Keratinocyte (primary cell): ENCODE measurements around the gene ABCB9. TPM values are rescaled to one million over a fixed set of nuclear protein-coding genes. Genes with fewer than 3 reads are reported as not detected.

Experiments
- DNase-seq: peaks from one replicate; pipeline ENCODE4 v3.0.0-alpha.2; 2011; ENCODE audit warnings: low read depth, missing footprints, low spot score
- FAIRE-seq: peaks from 2 replicates; lab custom pipeline; 2011; peaks lifted over from hg19 to GRCh38; lab: Jason Lieb, UNC
- H2AFZ ChIP-seq: 2 replicates; pipeline ENCODE4 v1.6.0; 2012; ENCODE audit warnings: low read length, control low read depth, inconsistent platforms; ENCODE audit not compliant: control insufficient read depth
- H3K27ac ChIP-seq: 2 replicates; pipeline ENCODE4 v1.5.1; 2011; ENCODE audit warnings: low read length; ENCODE audit not compliant: control insufficient read depth, insufficient read depth
- H3K27me3 ChIP-seq: 3 replicates; pipeline ENCODE4 v1.6.0; 2011; ENCODE audit warnings: low read length; ENCODE audit not compliant: control insufficient read depth, insufficient read depth; ENCODE audit errors: extremely low read depth
- H3K36me3 ChIP-seq, 2 experiments: 2 replicates in 1 of 2; 3 replicates in 1 of 2; pipeline ENCODE4 v1.5.1; 2011; ENCODE audit warnings: low read length in 2 of 2, mild to moderate bottlenecking in 1 of 2; ENCODE audit not compliant: control insufficient read depth in 2 of 2, insufficient read depth in 2 of 2; ENCODE audit errors: extremely low read depth in 1 of 2
- H3K4me1 ChIP-seq: 3 replicates; pipeline ENCODE4 v1.5.1; 2011; ENCODE audit warnings: low read length; ENCODE audit not compliant: control insufficient read depth, insufficient read depth; ENCODE audit errors: extremely low read depth
- H3K4me2 ChIP-seq: 3 replicates; pipeline ENCODE4 v1.6.0; 2011; ENCODE audit warnings: low read depth, low read length; ENCODE audit not compliant: control insufficient read depth, insufficient read depth; ENCODE audit errors: extremely low read depth
- H3K4me3 ChIP-seq, 3 experiments: fragments of 200-600 bp in 1 of 3; sonication (generic) in 1 of 3; 2 replicates in 2 of 3; 3 replicates in 1 of 3; pipeline ENCODE4 v1.5.1; 2011 to 2016; ENCODE audit warnings: low read length in 3 of 3, mild to moderate bottlenecking in 3 of 3, control low read depth in 2 of 3, inconsistent platforms in 1 of 3, low read depth in 1 of 3, mixed read lengths in 1 of 3, mixed run types in 1 of 3, moderate library complexity in 1 of 3; ENCODE audit not compliant: control insufficient read depth in 2 of 3, insufficient read depth in 2 of 3; ENCODE audit errors: extremely low read depth in 1 of 3
- H3K79me2 ChIP-seq: 2 replicates; pipeline ENCODE4 v1.6.0; 2012; ENCODE audit warnings: low read length; ENCODE audit not compliant: control insufficient read depth, insufficient read depth
- H3K9ac ChIP-seq: 3 replicates; pipeline ENCODE4 v1.6.0; 2011; ENCODE audit warnings: low read length; ENCODE audit not compliant: control insufficient read depth, insufficient read depth; ENCODE audit errors: extremely low read depth
- H3K9me1 ChIP-seq: 3 replicates; pipeline ENCODE4 v1.6.0; 2011; ENCODE audit warnings: low read length; ENCODE audit not compliant: control insufficient read depth, insufficient read depth; ENCODE audit errors: extremely low read depth
- H3K9me3 ChIP-seq: 2 replicates; pipeline ENCODE4 v1.5.1; 2012; ENCODE audit warnings: low read depth, low read length; ENCODE audit not compliant: control insufficient read depth
- H4K20me1 ChIP-seq: 3 replicates; pipeline ENCODE4 v1.6.0; 2011; ENCODE audit warnings: low read length; ENCODE audit not compliant: control insufficient read depth, insufficient read depth; ENCODE audit errors: extremely low read depth
- EZH2 ChIP-seq: IDR thresholded peaks from one replicate; pipeline ENCODE4 v1.6.1; 2012; ENCODE audit warnings: inconsistent platforms, mild to moderate bottlenecking, low read length, moderate library complexity
- dilution Hi-C: fragments of 300-500 bp; cut with MboI; formaldehyde crosslinking; loops from one replicate; pipeline ENCODE4 v1.7.0; 2020; ENCODE audit warnings: low sequenced_read_pairs; ENCODE audit not compliant: extremely low pct_ligation_motif_present
- polyA plus RNA-seq, 5 experiments: library from polyadenylated mRNA; depleted of rRNA in 3 of 5; stranded (reverse) in 3 of 5; stranded (forward) in 1 of 5; unstranded in 1 of 5; fragments of >200 nt; gene quantifications; 1 replicate in 1 of 5; 2 replicates in 3 of 5; 3 replicates in 1 of 5; pipeline versions ENCODE4 v1.2.1 to v1.2.3, GENCODE V29; 2011 to 2012; ENCODE audit warnings: missing spikeins in 2 of 5, low read depth in 1 of 5, low replicate concordance in 1 of 5
- TF ChIP-seq, protein P1 (sequence below), 3 experiments: IDR thresholded peaks in 1 of 3; conservative IDR thresholded peaks in 1 of 3; optimal IDR thresholded peaks in 1 of 3; 2 replicates in 2 of 3; 3 replicates in 1 of 3; pipeline versions ENCODE3 to v1.5.1; 2011; ENCODE audit warnings: low read length in 3 of 3, mild to moderate bottlenecking in 3 of 3, moderate library complexity in 2 of 3, control low read depth in 1 of 3, inconsistent platforms in 1 of 3; ENCODE audit not compliant: insufficient read depth in 2 of 3; ENCODE audit errors: extremely low read depth in 1 of 3

Gene ABCB9
- polyA plus RNA-seq, 1 donor (not counting 4 experiments of a cell fraction or from before 2014, with no cell fraction given): 4.0 TPM

DNA sequence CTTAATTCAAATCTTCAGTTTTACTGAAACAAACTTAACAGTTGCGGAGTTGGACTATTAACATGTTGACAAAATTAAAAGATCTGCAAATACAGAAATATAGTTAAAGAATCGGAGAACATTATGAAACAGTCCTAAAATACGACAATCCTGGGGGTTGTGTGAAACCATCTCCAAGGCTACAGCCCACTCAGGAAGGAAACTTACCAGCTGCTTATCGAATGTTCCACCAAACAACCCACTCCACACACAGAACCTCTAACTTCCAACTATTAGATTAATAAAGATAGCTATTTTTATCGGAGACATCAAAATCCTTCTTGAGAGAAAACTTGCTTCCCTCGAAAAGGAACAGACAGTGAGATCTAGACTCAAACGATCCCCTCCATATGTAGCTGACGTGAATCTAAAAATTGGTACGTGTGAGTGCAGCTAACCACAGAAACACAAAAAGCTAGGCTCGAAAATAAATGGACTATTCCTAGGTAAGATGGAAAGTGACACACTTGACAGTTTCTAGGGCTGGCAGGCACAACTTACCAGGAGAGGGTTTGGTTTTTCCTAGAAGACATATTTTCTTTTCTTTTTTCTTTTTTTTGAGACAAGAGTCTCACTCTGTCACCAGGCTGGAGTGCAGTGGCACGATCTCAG lies 83.2 kb downstream of the ABCB9 start:
- no peak overlapping the region for H3K4me3 ChIP-seq
- H2AFZ ChIP-seq: no peak overlapping the region
- peaks cover 32% of the 10 kb centered on the region for H3K4me1 ChIP-seq
- TF ChIP-seq, protein P1, sequence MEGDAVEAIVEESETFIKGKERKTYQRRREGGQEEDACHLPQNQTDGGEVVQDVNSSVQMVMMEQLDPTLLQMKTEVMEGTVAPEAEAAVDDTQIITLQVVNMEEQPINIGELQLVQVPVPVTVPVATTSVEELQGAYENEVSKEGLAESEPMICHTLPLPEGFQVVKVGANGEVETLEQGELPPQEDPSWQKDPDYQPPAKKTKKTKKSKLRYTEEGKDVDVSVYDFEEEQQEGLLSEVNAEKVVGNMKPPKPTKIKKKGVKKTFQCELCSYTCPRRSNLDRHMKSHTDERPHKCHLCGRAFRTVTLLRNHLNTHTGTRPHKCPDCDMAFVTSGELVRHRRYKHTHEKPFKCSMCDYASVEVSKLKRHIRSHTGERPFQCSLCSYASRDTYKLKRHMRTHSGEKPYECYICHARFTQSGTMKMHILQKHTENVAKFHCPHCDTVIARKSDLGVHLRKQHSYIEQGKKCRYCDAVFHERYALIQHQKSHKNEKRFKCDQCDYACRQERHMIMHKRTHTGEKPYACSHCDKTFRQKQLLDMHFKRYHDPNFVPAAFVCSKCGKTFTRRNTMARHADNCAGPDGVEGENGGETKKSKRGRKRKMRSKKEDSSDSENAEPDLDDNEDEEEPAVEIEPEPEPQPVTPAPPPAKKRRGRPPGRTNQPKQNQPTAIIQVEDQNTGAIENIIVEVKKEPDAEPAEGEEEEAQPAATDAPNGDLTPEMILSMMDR (optimal IDR thresholded peaks at IDR 0.05 in 1 of 3, IDR thresholded peaks at IDR 0.05 in 1 of 3, conservative IDR thresholded peaks at IDR 0.05 in 1 of 3; ENCODE audit: extremely low read depth in 1 of 3, insufficient read depth in 2 of 3, low read length in 3 of 3): no peak
- TF ChIP-seq EZH2: no peak
- FAIRE-seq: no peak
- DNase-seq: no peak
- H3K36me3 ChIP-seq: peaks cover 13 to 22% of the 10 kb centered on the region in 2 experiments
- dilution Hi-C loops: no loop called here
- H3K79me2 ChIP-seq: peaks cover 93% of the 10 kb centered on the region
- H3K9ac ChIP-seq: no peak overlapping the region
- H3K9me3 ChIP-seq: no peaks in the 10 kb centered on the region
- no peak overlapping the region for H3K27ac ChIP-seq
- H4K20me1 ChIP-seq: peaks cover 23% of the 10 kb centered on the region
- peaks cover 2% of the 10 kb centered on the region for H3K9me1 ChIP-seq
- H3K27me3 ChIP-seq: no peaks in the 10 kb centered on the region
- H3K4me2 ChIP-seq: no peak overlapping the region

DNA sequence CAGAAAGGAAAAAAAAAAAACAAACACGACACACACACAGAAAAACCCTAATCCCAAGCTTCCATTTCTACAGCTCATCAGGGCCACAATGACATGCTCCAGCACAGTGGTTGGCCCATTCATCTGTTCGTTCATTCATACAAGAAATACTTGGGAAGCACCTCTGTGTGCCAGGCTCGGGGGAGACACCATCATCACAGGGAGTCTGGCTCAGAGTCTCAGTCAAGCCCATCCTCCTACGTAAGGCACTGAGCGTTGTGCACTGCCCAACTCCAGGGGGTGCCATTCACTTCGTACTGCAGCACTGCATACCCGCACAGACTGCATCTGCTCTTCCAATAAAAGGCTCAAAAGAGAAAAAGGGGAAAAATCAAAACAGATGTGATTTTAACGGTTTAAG lies 85.6 kb downstream of the ABCB9 start:
- no peaks in the 10 kb centered on the region for H3K9me3 ChIP-seq
- peaks cover 8% of the 10 kb centered on the region for H3K9me1 ChIP-seq
- peaks cover 14% of the 10 kb centered on the region for H3K4me1 ChIP-seq
- H3K79me2 ChIP-seq: peaks cover 98% of the 10 kb centered on the region
- H3K36me3 ChIP-seq: peaks cover 15 to 37% of the 10 kb centered on the region in 2 experiments
- no peak overlapping the region for H2AFZ ChIP-seq
- DNase-seq: no peak
- no peak for FAIRE-seq
- H3K27ac ChIP-seq: no peak overlapping the region
- dilution Hi-C loops: no loop called here
- no peak overlapping the region for H3K9ac ChIP-seq
- peaks cover 26% of the 10 kb centered on the region for H4K20me1 ChIP-seq
- H3K27me3 ChIP-seq: no peaks in the 10 kb centered on the region
- no peak for TF ChIP-seq EZH2
- TF ChIP-seq, protein P1 (optimal IDR thresholded peaks at IDR 0.05 in 1 of 3, IDR thresholded peaks at IDR 0.05 in 1 of 3, conservative IDR thresholded peaks at IDR 0.05 in 1 of 3; ENCODE audit: extremely low read depth in 1 of 3, insufficient read depth in 2 of 3, low read length in 3 of 3): peak; percentile 24 to 64 (median 51)
- no peak overlapping the region for H3K4me3 ChIP-seq
- no peak overlapping the region for H3K4me2 ChIP-seq
